ENCODE results near the gene MMP3. TPM values are rescaled to one million over a fixed set of nuclear protein-coding genes. Genes with fewer than 3 reads are reported as not detected.

Gene MMP3
- total and polyA plus RNA-seq, 9 of the 15 experiments (the other 6 are each of a cell fraction or from before 2014, with no cell fraction given), result not detected

DNA sequence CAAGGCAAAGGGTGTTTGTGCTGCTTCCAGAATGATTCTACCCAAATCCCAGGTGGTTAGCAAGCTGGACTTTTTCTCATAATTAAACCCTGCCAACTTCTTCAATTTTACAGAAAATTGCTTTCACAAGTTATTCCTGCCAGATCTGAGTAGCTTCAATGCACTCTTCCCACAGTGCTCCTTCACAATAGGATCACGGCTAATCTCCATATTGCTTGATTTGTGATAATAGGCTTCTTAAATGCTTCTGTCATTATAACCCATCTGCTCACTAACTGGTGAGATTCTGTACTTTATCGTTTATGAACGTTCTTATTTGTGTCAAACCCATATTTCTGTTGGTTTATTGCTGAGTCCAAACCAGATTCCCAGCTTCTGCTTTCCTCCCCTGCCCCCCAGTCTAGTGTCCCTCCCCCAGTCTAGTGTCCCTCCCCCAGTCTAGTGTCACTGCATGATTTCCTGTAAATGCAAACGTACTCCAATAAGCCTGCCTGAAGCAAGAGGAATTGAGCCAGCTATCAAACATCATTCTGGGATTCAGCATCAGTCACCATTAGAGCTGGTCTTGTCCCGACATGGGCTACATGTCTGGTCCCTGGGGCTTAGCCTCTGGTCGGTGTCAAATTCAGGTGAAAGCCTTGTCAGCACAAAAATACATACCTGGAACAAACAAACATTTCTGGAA is 14.0 kb downstream of the MMP3 start:
- Histone ChIP-seq H3K36me3 (ENCODE audit: control insufficient read depth, insufficient read depth, low read length) (no peaks in the 10 kb centered on the region), H4K20me1 (replicated peaks; ENCODE audit: control insufficient read depth, insufficient read depth, low read length) (no peaks in the 10 kb centered on the region), H3K79me2 (ENCODE audit: control insufficient read depth, insufficient read depth, low read length) (no peaks in the 10 kb centered on the region), H3K4me1 (replicated peaks in 1 of 2; ENCODE audit: control insufficient read depth in 2 of 2, insufficient read depth in 2 of 2, low read length in 2 of 2) (no peaks in the 10 kb centered on the region), H3K9ac (ENCODE audit: insufficient read depth in 1 of 2, low read depth in 2 of 2, low read length in 2 of 2) (no peak overlapping the region), H3K4me3 (no peak overlapping the region), H2AFZ (ENCODE audit: low read depth, low read length) (no peak overlapping the region), H3K9me3 (replicated peaks; ENCODE audit: control insufficient read depth, insufficient read depth, low read depth, low read length) (no peaks in the 10 kb centered on the region), H3K27me3 (ENCODE audit: control insufficient read depth in 2 of 2, insufficient read depth in 2 of 2, low read length in 2 of 2) (no peaks in the 10 kb centered on the region), H3K4me2 (ENCODE audit: insufficient read depth, low read length) (no peak overlapping the region), H3K27ac (ENCODE audit: extremely low read depth, low read depth, low read length) (no peak overlapping the region), H3K9me1 (ENCODE audit: control insufficient read depth, insufficient read depth, low read length) (no peaks in the 10 kb centered on the region)
- no peak for ATAC-seq
- ChIA-PET POLR2A (no interaction called here), CTCF (ENCODE audit: low intra/inter-chr PET ratio) (no interaction called here)
- no peak for TF ChIP-seq WHSC1 (IDR thresholded peaks at IDR 0.05; ENCODE audit: low read length)
- DNase-seq (ENCODE audit: extremely low read depth in 1 of 4, low spot score in 3 of 4), result no peak
- in situ Hi-C loops (cut with MboI), result no loop called here
- BruUV-seq (replicated peaks), result no TSS peak
- no peak for FAIRE-seq
- intact Hi-C loops (cut with micrococcal nuclease), result no loop called here
- WGBS (ENCODE audit: insufficient coverage, low coverage, missing lambda C conversion rate), result under 1% methylated on average over 6 of the region's 6 CpGs

DNA sequence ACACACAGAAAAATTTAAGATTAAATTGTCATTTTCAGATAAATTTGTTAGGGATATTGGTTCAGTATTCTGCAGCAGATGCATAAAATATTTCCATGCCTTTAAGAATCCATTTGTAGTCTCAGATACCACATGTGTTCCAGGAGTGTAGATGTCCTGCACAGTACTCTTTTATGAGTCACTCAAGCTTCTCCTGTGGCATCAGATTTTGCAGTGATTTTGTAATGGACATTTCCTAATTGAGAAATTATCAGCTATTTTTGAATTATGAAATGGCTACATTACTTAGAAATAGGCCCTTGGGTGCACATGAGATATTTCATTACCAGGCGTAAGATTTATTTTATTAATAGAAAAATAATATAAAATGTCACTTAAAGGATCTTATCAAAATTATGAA is 18.9 kb downstream of the MMP3 start:
- POLR2A ChIA-PET, result no interaction called here
- in situ Hi-C loops (cut with MboI) (no loop called here), intact Hi-C loops (cut with micrococcal nuclease) (no loop called here)
- Histone ChIP-seq H3K4me3 (no peak overlapping the region), H3K9me3 (replicated peaks; ENCODE audit: control insufficient read depth, insufficient read depth, low read depth, low read length) (no peaks in the 10 kb centered on the region), H3K27me3 (ENCODE audit: control insufficient read depth in 2 of 2, insufficient read depth in 2 of 2, low read length in 2 of 2) (no peaks in the 10 kb centered on the region), H3K4me1 (replicated peaks in 1 of 2; ENCODE audit: control insufficient read depth in 2 of 2, insufficient read depth in 2 of 2, low read length in 2 of 2) (no peaks in the 10 kb centered on the region), H3K79me2 (ENCODE audit: control insufficient read depth, insufficient read depth, low read length) (no peaks in the 10 kb centered on the region), H3K9ac (ENCODE audit: insufficient read depth in 1 of 2, low read depth in 2 of 2, low read length in 2 of 2) (no peak overlapping the region), H3K9me1 (ENCODE audit: control insufficient read depth, insufficient read depth, low read length) (no peaks in the 10 kb centered on the region), H3K36me3 (ENCODE audit: control insufficient read depth, insufficient read depth, low read length) (no peaks in the 10 kb centered on the region), H4K20me1 (replicated peaks; ENCODE audit: control insufficient read depth, insufficient read depth, low read length) (no peaks in the 10 kb centered on the region), H3K27ac (ENCODE audit: extremely low read depth, low read depth, low read length) (no peak overlapping the region), H2AFZ (ENCODE audit: low read depth, low read length) (no peak overlapping the region), H3K4me2 (ENCODE audit: insufficient read depth, low read length) (no peak overlapping the region)
- 0% methylated on average over 1 of the region's 1 CpG for WGBS (ENCODE audit: insufficient coverage, low coverage, missing lambda C conversion rate)
- DNase-seq (ENCODE audit: extremely low read depth in 1 of 4, low spot score in 3 of 4) (no peak), ATAC-seq (no peak), FAIRE-seq (no peak)
- TF ChIP-seq ZNF699 (CRISPR knock-in tag; IDR thresholded peaks at IDR 0.05; ENCODE audit: insufficient replicate concordance) (no peak), PCBP2 (IDR thresholded peaks at IDR 0.05; ENCODE audit: low read depth, low read length, poor library complexity, severe bottlenecking) (no peak)
- BruUV-seq (replicated peaks), result no TSS peak
- CTCF ChIA-PET (ENCODE audit: low intra/inter-chr PET ratio), result no interaction called here
